Measurements from ENCODE around the gene CYBA. TPM values are rescaled to one million over a fixed set of nuclear protein-coding genes. Genes with fewer than 3 reads are reported as not detected.

CYBA gene
- total and polyA plus RNA-seq, 9 of the 15 experiments (the other 6 are each of a cell fraction or from before 2014, with no cell fraction given), result 0.34 to 683 (median 93.0) TPM

DNA sequence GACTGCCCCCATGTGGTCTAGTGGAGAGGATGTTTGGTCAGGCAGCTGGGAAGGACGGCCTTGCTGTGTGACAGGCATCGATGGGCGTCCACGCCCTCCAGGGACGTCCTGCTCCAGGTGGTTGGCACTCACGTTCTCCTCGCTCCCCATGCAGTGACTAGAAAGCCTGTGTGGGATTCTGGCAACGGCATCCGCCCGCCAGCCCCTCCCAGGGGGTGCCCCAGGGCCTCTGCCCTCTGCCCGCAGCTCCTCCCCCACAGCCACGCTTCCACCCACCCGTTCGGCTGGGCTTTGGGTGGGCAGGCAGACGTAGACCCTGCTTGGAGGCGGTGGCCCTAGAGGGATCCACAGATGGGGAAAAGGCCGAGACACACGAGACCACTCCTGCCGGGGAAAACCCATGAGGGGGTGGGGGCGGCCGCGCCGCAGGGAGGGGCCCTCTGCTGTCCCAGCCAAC, 17.1 kb downstream of the CYBA start (continued):
- TF ChIP-seq, protein P1, sequence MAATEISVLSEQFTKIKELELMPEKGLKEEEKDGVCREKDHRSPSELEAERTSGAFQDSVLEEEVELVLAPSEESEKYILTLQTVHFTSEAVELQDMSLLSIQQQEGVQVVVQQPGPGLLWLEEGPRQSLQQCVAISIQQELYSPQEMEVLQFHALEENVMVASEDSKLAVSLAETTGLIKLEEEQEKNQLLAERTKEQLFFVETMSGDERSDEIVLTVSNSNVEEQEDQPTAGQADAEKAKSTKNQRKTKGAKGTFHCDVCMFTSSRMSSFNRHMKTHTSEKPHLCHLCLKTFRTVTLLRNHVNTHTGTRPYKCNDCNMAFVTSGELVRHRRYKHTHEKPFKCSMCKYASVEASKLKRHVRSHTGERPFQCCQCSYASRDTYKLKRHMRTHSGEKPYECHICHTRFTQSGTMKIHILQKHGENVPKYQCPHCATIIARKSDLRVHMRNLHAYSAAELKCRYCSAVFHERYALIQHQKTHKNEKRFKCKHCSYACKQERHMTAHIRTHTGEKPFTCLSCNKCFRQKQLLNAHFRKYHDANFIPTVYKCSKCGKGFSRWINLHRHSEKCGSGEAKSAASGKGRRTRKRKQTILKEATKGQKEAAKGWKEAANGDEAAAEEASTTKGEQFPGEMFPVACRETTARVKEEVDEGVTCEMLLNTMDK (IDR thresholded peaks at IDR 0.05; ENCODE audit: borderline replicate concordance, insufficient read depth, low read depth, low read length, poor library complexity, severe bottlenecking), result peak; percentile 89
- TF ChIP-seq ZFP36 (IDR thresholded peaks at IDR 0.05; ENCODE audit: low read depth, low read length, partially characterized antibody) (no peak), RBM14 (IDR thresholded peaks at IDR 0.05; ENCODE audit: borderline replicate concordance, insufficient read depth, low read depth, low read length) (0 out of 2 replicates have a peak, but pooled peaks have one; percentile 41), CREM (IDR thresholded peaks at IDR 0.05; ENCODE audit: low read depth) (peak; percentile 28; the same call in 1 of the 2 replicates), SMC3 (conservative IDR thresholded peaks at IDR 0.05; ENCODE audit: insufficient read depth, low read depth, low read length) (peak; percentile 44; the same call in 1 of the 2 replicates), POLR2G (IDR thresholded peaks at IDR 0.05; ENCODE audit: low read depth, low read length) (0 out of 2 replicates have a peak, but pooled peaks have one; percentile 6), CBX1 (IDR thresholded peaks at IDR 0.05; ENCODE audit: low read depth) (0 out of 2 replicates have a peak, but pooled peaks have one; percentile 45), ZNF778 (CRISPR knock-in tag; IDR thresholded peaks at IDR 0.05) (no peak), THRAP3 (IDR thresholded peaks at IDR 0.05; ENCODE audit: borderline replicate concordance) (0 out of 2 replicates have a peak, but pooled peaks have one; percentile 44), ZFX (CRISPR knock-in tag; IDR thresholded peaks at IDR 0.05) (0 out of 2 replicates have a peak, but pooled peaks have one; percentile 4), HNRNPH1 (optimal IDR thresholded peaks at IDR 0.05; ENCODE audit: low read depth, low read length) (no peak), HCFC1 (IDR thresholded peaks at IDR 0.05; ENCODE audit: low read depth, low read length) (0 out of 2 replicates have a peak, but pooled peaks have one; percentile 37)
- TF ChIP-seq, protein P2, sequence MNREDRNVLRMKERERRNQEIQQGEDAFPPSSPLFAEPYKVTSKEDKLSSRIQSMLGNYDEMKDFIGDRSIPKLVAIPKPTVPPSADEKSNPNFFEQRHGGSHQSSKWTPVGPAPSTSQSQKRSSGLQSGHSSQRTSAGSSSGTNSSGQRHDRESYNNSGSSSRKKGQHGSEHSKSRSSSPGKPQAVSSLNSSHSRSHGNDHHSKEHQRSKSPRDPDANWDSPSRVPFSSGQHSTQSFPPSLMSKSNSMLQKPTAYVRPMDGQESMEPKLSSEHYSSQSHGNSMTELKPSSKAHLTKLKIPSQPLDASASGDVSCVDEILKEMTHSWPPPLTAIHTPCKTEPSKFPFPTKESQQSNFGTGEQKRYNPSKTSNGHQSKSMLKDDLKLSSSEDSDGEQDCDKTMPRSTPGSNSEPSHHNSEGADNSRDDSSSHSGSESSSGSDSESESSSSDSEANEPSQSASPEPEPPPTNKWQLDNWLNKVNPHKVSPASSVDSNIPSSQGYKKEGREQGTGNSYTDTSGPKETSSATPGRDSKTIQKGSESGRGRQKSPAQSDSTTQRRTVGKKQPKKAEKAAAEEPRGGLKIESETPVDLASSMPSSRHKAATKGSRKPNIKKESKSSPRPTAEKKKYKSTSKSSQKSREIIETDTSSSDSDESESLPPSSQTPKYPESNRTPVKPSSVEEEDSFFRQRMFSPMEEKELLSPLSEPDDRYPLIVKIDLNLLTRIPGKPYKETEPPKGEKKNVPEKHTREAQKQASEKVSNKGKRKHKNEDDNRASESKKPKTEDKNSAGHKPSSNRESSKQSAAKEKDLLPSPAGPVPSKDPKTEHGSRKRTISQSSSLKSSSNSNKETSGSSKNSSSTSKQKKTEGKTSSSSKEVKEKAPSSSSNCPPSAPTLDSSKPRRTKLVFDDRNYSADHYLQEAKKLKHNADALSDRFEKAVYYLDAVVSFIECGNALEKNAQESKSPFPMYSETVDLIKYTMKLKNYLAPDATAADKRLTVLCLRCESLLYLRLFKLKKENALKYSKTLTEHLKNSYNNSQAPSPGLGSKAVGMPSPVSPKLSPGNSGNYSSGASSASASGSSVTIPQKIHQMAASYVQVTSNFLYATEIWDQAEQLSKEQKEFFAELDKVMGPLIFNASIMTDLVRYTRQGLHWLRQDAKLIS (CRISPR knock-in tag; IDR thresholded peaks at IDR 0.05), result no peak
- TF ChIP-seq, protein P3, sequence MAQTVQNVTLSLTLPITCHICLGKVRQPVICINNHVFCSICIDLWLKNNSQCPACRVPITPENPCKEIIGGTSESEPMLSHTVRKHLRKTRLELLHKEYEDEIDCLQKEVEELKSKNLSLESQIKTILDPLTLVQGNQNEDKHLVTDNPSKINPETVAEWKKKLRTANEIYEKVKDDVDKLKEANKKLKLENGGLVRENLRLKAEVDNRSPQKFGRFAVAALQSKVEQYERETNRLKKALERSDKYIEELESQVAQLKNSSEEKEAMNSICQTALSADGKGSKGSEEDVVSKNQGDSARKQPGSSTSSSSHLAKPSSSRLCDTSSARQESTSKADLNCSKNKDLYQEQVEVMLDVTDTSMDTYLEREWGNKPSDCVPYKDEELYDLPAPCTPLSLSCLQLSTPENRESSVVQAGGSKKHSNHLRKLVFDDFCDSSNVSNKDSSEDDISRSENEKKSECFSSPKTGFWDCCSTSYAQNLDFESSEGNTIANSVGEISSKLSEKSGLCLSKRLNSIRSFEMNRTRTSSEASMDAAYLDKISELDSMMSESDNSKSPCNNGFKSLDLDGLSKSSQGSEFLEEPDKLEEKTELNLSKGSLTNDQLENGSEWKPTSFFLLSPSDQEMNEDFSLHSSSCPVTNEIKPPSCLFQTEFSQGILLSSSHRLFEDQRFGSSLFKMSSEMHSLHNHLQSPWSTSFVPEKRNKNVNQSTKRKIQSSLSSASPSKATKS (CRISPR knock-in tag; IDR thresholded peaks at IDR 0.05), result no peak
- TF ChIP-seq, protein P4, sequence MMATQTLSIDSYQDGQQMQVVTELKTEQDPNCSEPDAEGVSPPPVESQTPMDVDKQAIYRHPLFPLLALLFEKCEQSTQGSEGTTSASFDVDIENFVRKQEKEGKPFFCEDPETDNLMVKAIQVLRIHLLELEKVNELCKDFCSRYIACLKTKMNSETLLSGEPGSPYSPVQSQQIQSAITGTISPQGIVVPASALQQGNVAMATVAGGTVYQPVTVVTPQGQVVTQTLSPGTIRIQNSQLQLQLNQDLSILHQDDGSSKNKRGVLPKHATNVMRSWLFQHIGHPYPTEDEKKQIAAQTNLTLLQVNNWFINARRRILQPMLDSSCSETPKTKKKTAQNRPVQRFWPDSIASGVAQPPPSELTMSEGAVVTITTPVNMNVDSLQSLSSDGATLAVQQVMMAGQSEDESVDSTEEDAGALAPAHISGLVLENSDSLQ (IDR thresholded peaks at IDR 0.05), result peak; percentile 22; the same call in 1 of the 2 replicates
- TF ChIP-seq, protein P5, sequence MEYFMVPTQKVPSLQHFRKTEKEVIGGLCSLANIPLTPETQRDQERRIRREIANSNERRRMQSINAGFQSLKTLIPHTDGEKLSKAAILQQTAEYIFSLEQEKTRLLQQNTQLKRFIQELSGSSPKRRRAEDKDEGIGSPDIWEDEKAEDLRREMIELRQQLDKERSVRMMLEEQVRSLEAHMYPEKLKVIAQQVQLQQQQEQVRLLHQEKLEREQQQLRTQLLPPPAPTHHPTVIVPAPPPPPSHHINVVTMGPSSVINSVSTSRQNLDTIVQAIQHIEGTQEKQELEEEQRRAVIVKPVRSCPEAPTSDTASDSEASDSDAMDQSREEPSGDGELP (CRISPR knock-in tag; IDR thresholded peaks at IDR 0.05; ENCODE audit: borderline replicate concordance), result peak; percentile 85
